ENCODE data around the gene OSBPL10.

The OSBPL10 gene

DNA sequence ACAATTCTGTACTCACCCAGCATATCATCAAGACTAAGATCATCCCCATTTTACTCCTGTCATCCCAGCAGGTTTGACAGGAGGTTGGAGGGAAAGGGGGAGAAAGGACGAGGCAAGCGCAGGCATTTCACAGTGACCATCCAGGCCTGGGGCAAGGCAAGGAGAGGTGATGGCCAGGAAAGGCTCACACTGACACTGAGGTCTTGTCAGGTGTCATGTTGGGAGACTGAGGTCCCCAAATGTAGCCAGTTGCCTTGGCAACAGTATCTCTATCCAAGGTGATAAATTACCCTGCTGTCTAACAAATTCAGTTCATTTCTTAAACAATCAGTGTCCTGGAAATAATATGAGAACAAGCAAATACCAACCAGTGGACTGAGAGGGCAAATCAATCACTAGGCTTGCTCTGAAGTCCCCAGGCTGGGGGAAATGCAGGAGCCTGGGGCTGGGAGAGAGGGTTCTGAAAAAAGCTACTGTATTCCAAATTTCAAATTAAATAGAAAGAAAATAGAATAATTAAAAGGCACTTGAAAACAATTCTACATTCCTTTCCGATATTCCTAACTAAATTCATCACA, 172.8 kb downstream of the OSBPL10 start:
- Histone ChIP-seq H3K4me3 (ENCODE audit: low read length) (no peak overlapping the region), H3K27me3 (ENCODE audit: control insufficient read depth, insufficient read depth, low read length) (no peaks in the 10 kb centered on the region), H3K9me3 (ENCODE audit: control insufficient read depth, insufficient read depth, low read length) (no peaks in the 10 kb centered on the region), H3K4me1 (ENCODE audit: control insufficient read depth, insufficient read depth, low read length) (no peaks in the 10 kb centered on the region), H3K36me3 (ENCODE audit: control insufficient read depth, insufficient read depth, low read length) (no peaks in the 10 kb centered on the region), H3K27ac (ENCODE audit: low read length) (no peak overlapping the region)
- no peak for DNase-seq (ENCODE audit: low read depth, low spot score)
- 100% methylated on average over 1 of the region's 3 CpGs for WGBS (ENCODE audit: insufficient coverage, insufficient read length)

DNA sequence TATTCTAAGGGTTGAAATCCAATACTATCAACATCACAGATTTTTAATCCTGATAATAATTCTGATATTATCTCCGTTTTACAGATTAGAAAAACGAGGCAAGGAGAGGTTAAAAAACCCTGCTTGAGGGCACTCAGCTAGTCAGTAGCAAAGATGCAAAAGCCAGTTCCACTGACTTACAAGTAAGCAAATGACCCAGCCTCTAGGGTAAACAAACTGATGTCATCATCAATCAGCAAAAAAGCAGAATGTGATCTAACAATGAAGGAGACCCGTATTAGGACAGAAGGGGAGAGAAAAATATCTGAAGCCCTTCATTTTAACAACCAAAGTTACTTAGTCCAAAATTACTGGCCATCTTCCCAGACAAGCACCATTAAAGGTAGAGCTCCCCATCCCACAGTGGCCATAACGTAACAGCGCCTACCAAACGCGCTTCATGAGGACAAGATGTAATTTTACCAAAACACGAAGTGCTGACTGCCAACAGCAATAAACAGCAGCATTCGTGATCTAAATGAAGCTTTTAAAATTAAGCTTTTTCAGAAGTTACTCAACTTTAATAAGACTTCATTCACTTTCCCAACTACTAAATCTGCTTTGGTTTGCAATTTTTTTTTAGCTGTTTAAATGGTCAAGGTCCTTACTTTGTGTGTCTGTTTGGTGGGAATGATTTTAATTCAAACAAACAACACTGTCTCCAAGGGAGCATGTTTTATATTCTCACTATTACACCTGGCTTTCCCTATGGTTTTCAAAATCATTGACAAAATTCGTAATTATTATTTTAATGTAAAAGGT, 176.6 kb downstream of the OSBPL10 start:
- H3K27me3 ChIP-seq (ENCODE audit: control insufficient read depth, insufficient read depth, low read length): no peaks in the 10 kb centered on the region
- no CpG with 5 or more reads among the region's 10 CpGs for WGBS (ENCODE audit: insufficient coverage, insufficient read length)
- no peak for DNase-seq (ENCODE audit: low read depth, low spot score)
- H3K4me1 ChIP-seq (ENCODE audit: control insufficient read depth, insufficient read depth, low read length): no peaks in the 10 kb centered on the region
- no peak overlapping the region for H3K27ac ChIP-seq (ENCODE audit: low read length)
- no peak overlapping the region for H3K4me3 ChIP-seq (ENCODE audit: low read length)
- no peaks in the 10 kb centered on the region for H3K9me3 ChIP-seq (ENCODE audit: control insufficient read depth, insufficient read depth, low read length)
- no peaks in the 10 kb centered on the region for H3K36me3 ChIP-seq (ENCODE audit: control insufficient read depth, insufficient read depth, low read length)

GRCh38 chr3:31802981-31803740, 177.9 kb downstream of the OSBPL10 start:
- no peak overlapping the region for H3K27ac ChIP-seq (ENCODE audit: low read length)
- DNase-seq (ENCODE audit: low read depth, low spot score): no peak
- peaks cover 1% of the 10 kb centered on the region; the same call in 1 of the 2 replicates for H3K4me1 ChIP-seq (ENCODE audit: control insufficient read depth, insufficient read depth, low read length)
- no peaks in the 10 kb centered on the region for H3K36me3 ChIP-seq (ENCODE audit: control insufficient read depth, insufficient read depth, low read length)
- H3K27me3 ChIP-seq (ENCODE audit: control insufficient read depth, insufficient read depth, low read length): no peaks in the 10 kb centered on the region
- no peak overlapping the region for H3K4me3 ChIP-seq (ENCODE audit: low read length)
- no CpG with 5 or more reads among the region's 7 CpGs for WGBS (ENCODE audit: insufficient coverage, insufficient read length)
- no peaks in the 10 kb centered on the region for H3K9me3 ChIP-seq (ENCODE audit: control insufficient read depth, insufficient read depth, low read length)

- peaks cover 1% of the 10 kb centered on the region; the same call in 1 of the 2 replicates for H3K4me1 ChIP-seq (ENCODE audit: control insufficient read depth, insufficient read depth, low read length)
- DNase-seq (ENCODE audit: low read depth, low spot score): no peak
- H3K4me3 ChIP-seq (ENCODE audit: low read length): no peak overlapping the region
- H3K9me3 ChIP-seq (ENCODE audit: control insufficient read depth, insufficient read depth, low read length): no peaks in the 10 kb centered on the region
- no peaks in the 10 kb centered on the region for H3K36me3 ChIP-seq (ENCODE audit: control insufficient read depth, insufficient read depth, low read length)
- WGBS (ENCODE audit: insufficient coverage, insufficient read length): no CpG with 5 or more reads among the region's 4 CpGs
- no peaks in the 10 kb centered on the region for H3K27me3 ChIP-seq (ENCODE audit: control insufficient read depth, insufficient read depth, low read length)
- no peak overlapping the region for H3K27ac ChIP-seq (ENCODE audit: low read length)
Observed at GRCh38 chr3:31800436-31800835, 180.6 kb downstream of the OSBPL10 start.

DNA sequence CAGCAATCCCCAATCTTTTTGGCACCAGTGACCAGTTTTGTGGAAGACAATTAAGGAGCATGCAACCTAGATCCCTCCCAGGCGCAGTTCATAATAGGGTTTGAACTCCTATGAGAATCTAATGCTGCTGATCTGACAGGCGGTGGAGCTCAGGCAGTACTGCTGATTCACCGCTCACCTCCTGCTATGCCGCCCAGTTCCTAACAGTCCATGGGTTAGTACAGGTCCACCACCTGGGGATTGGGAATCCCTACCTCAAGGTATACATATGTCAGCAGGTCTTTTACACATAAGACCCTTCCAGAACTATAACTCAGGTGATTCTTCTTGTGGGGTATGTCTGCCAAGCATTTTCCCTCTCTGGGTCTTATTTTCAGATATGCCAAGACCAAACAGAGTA, 182.2 kb downstream of the OSBPL10 start:
- Histone ChIP-seq H3K36me3 (ENCODE audit: control insufficient read depth, insufficient read depth, low read length) (peaks cover 5% of the 10 kb centered on the region; the same call in 1 of the 2 replicates), H3K27ac (ENCODE audit: low read length) (no peak overlapping the region), H3K9me3 (ENCODE audit: control insufficient read depth, insufficient read depth, low read length) (no peaks in the 10 kb centered on the region), H3K4me3 (ENCODE audit: low read length) (no peak overlapping the region), H3K27me3 (ENCODE audit: control insufficient read depth, insufficient read depth, low read length) (no peaks in the 10 kb centered on the region), H3K4me1 (ENCODE audit: control insufficient read depth, insufficient read depth, low read length) (peaks cover 1% of the 10 kb centered on the region; the same call in 1 of the 2 replicates)
- DNase-seq (ENCODE audit: low read depth, low spot score): no peak
- no CpG with 5 or more reads among the region's 4 CpGs for WGBS (ENCODE audit: insufficient coverage, insufficient read length)

GRCh38 chr3:31793821-31794220, 187.2 kb downstream of the OSBPL10 start:
- DNase-seq (ENCODE audit: low read depth, low spot score): no peak
- Histone ChIP-seq H3K27ac (ENCODE audit: low read length) (no peak overlapping the region), H3K27me3 (ENCODE audit: control insufficient read depth, insufficient read depth, low read length) (no peaks in the 10 kb centered on the region), H3K4me3 (ENCODE audit: low read length) (no peak overlapping the region), H3K36me3 (ENCODE audit: control insufficient read depth, insufficient read depth, low read length) (peaks cover 5% of the 10 kb centered on the region; the same call in 1 of the 2 replicates), H3K9me3 (ENCODE audit: control insufficient read depth, insufficient read depth, low read length) (no peaks in the 10 kb centered on the region), H3K4me1 (ENCODE audit: control insufficient read depth, insufficient read depth, low read length) (peaks cover under 1% of the 10 kb centered on the region; the same call in 1 of the 2 replicates)
- no CpG with 5 or more reads among the region's 4 CpGs for WGBS (ENCODE audit: insufficient coverage, insufficient read length)

- DNase-seq (ENCODE audit: low read depth, low spot score): no peak
- peaks cover 5% of the 10 kb centered on the region; the same call in 1 of the 2 replicates for H3K36me3 ChIP-seq (ENCODE audit: control insufficient read depth, insufficient read depth, low read length)
Observed at GRCh38 chr3:31791090-31791430, 190.0 kb downstream of the OSBPL10 start.

DNA sequence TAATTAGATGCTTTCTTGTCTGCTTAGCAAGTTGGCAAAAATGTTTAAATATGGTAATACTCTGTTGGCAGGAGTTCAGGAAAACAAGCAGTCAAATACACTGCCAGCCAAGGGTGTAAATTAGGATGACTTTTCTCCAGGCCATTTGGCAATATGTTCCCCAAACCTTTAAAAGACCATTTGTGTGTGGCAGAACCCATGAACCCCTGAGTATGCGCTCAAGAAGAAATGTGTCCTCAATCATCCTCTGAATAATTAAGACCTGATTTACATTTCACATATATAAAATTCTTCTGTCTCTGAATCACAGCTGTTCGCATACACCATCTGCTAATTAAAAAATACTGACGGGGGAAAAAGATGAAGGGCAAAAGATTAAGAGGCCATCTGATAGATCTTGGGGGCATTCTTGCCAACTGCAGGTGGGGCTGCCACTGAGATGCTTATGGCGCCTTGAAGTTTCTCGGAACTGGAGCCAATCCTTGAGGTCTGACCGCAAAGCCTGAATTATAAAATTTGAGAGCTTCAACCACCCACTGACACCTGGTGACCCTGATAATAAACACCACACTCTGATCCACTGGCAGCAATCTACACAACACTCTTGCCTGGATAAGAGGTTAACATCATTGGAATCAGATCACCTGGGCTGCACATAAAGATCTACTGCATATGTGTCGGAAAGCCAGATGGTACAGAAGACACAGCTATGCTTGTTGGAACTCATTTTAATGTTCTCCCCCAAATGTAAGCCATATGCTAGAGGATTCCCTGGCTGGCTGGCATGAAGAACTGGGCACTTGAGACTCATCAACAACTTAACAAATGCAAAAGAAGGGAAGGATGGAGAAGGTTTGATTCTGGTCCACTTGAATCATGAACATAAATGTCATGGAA, 190.6 kb downstream of the OSBPL10 start:
- DNase-seq (ENCODE audit: low read depth, low spot score): no peak
- Histone ChIP-seq H3K27ac (ENCODE audit: low read length) (no peak overlapping the region), H3K9me3 (ENCODE audit: control insufficient read depth, insufficient read depth, low read length) (no peaks in the 10 kb centered on the region), H3K36me3 (ENCODE audit: control insufficient read depth, insufficient read depth, low read length) (peaks cover 5% of the 10 kb centered on the region; the same call in 1 of the 2 replicates), H3K27me3 (ENCODE audit: control insufficient read depth, insufficient read depth, low read length) (no peaks in the 10 kb centered on the region), H3K4me3 (ENCODE audit: low read length) (no peak overlapping the region), H3K4me1 (ENCODE audit: control insufficient read depth, insufficient read depth, low read length) (no peaks in the 10 kb centered on the region)
- WGBS (ENCODE audit: insufficient coverage, insufficient read length): no CpG with 5 or more reads among the region's 7 CpGs

More at GRCh38 chr3:31791090-31791430, 190.0 kb downstream of the OSBPL10 start:
- Histone ChIP-seq H3K27ac (ENCODE audit: low read length) (no peak overlapping the region), H3K4me1 (ENCODE audit: control insufficient read depth, insufficient read depth, low read length) (no peaks in the 10 kb centered on the region), H3K9me3 (ENCODE audit: control insufficient read depth, insufficient read depth, low read length) (no peaks in the 10 kb centered on the region), H3K27me3 (ENCODE audit: control insufficient read depth, insufficient read depth, low read length) (no peaks in the 10 kb centered on the region), H3K4me3 (ENCODE audit: low read length) (no peak overlapping the region)
- WGBS (ENCODE audit: insufficient coverage, insufficient read length): no CpG with 5 or more reads among the region's 2 CpGs

GRCh38 chr3:31789429-31789828, 191.6 kb downstream of the OSBPL10 start:
- Histone ChIP-seq H3K27ac (ENCODE audit: low read length) (no peak overlapping the region), H3K4me1 (ENCODE audit: control insufficient read depth, insufficient read depth, low read length) (no peaks in the 10 kb centered on the region), H3K4me3 (ENCODE audit: low read length) (no peak overlapping the region), H3K36me3 (ENCODE audit: control insufficient read depth, insufficient read depth, low read length) (peaks cover 2% of the 10 kb centered on the region; the same call in 1 of the 2 replicates), H3K9me3 (ENCODE audit: control insufficient read depth, insufficient read depth, low read length) (no peaks in the 10 kb centered on the region), H3K27me3 (ENCODE audit: control insufficient read depth, insufficient read depth, low read length) (no peaks in the 10 kb centered on the region)
- no CpG with 5 or more reads among the region's 5 CpGs for WGBS (ENCODE audit: insufficient coverage, insufficient read length)
- DNase-seq (ENCODE audit: low read depth, low spot score): no peak

- H3K27me3 ChIP-seq (ENCODE audit: control insufficient read depth, insufficient read depth, low read length): no peaks in the 10 kb centered on the region
- H3K4me3 ChIP-seq (ENCODE audit: low read length): no peak overlapping the region
- no peaks in the 10 kb centered on the region for H3K36me3 ChIP-seq (ENCODE audit: control insufficient read depth, insufficient read depth, low read length)
- H3K9me3 ChIP-seq (ENCODE audit: control insufficient read depth, insufficient read depth, low read length): no peaks in the 10 kb centered on the region
- H3K4me1 ChIP-seq (ENCODE audit: control insufficient read depth, insufficient read depth, low read length): no peaks in the 10 kb centered on the region
- WGBS (ENCODE audit: insufficient coverage, insufficient read length): no CpG with 5 or more reads among the region's 1 CpG
- no peak overlapping the region for H3K27ac ChIP-seq (ENCODE audit: low read length)
- DNase-seq (ENCODE audit: low read depth, low spot score): no peak
Observed at GRCh38 chr3:31785734-31786133, 195.3 kb downstream of the OSBPL10 start.

Measured in iPS DF 6.9 (cell line).